NB4 (cell line): ENCODE results near the gene GLYATL3.
A peak's percentile ranks its signal among the peaks of the same experiment; 100 is the strongest.

Experiments used
- DNase-seq: peaks from one replicate; pipeline ENCODE4 v3.0.0; 2010; ENCODE audit warnings: low read depth
- H3K4me3 ChIP-seq: one replicate; pipeline ENCODE4 v1.5.1; 2011; ENCODE audit warnings: mild to moderate bottlenecking, low read depth, low read length, moderate library complexity
- MYC ChIP-seq: IDR thresholded peaks from 2 replicates; pipeline ENCODE4 v1.6.1; 2011; ENCODE audit warnings: low read depth, low read length
- POLR2A ChIP-seq: IDR thresholded peaks from 2 replicates; pipeline ENCODE4 v1.6.1; 2011; ENCODE audit warnings: mild to moderate bottlenecking; ENCODE audit not compliant: insufficient read length; ENCODE audit errors: extremely low read depth
- TF ChIP-seq, protein P1 (sequence below): IDR thresholded peaks from one replicate; pipeline ENCODE4 v1.5.1; 2012; ENCODE audit warnings: low read depth, low read length
- TF ChIP-seq, protein P2 (sequence below): IDR thresholded peaks from 2 replicates; pipeline ENCODE4 v1.6.1; 2011; ENCODE audit warnings: low read depth, low read length

Gene GLYATL3

DNA sequence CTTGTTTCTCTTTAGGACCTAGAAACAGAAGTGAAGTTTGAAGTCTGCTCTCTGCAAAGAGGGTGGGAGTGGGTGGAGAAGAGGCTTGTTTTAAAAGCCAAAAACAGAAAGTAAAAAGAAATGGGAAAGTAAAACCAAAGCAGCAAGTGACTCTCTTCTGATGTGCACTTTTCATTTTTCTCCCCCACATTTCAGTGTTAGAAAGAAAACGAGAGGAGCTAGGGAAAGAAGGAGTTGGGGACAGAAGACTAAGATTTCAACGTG lies 52.1 kb downstream of the GLYATL3 start:
- H3K4me3 ChIP-seq, result no peak overlapping the region
- DNase-seq, result no peak
- no peak for TF ChIP-seq MYC
- no peak for TF ChIP-seq POLR2A
- TF ChIP-seq, protein P1, sequence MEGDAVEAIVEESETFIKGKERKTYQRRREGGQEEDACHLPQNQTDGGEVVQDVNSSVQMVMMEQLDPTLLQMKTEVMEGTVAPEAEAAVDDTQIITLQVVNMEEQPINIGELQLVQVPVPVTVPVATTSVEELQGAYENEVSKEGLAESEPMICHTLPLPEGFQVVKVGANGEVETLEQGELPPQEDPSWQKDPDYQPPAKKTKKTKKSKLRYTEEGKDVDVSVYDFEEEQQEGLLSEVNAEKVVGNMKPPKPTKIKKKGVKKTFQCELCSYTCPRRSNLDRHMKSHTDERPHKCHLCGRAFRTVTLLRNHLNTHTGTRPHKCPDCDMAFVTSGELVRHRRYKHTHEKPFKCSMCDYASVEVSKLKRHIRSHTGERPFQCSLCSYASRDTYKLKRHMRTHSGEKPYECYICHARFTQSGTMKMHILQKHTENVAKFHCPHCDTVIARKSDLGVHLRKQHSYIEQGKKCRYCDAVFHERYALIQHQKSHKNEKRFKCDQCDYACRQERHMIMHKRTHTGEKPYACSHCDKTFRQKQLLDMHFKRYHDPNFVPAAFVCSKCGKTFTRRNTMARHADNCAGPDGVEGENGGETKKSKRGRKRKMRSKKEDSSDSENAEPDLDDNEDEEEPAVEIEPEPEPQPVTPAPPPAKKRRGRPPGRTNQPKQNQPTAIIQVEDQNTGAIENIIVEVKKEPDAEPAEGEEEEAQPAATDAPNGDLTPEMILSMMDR, result no peak
- TF ChIP-seq, protein P2, sequence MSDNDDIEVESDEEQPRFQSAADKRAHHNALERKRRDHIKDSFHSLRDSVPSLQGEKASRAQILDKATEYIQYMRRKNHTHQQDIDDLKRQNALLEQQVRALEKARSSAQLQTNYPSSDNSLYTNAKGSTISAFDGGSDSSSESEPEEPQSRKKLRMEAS, result no peak

DNA sequence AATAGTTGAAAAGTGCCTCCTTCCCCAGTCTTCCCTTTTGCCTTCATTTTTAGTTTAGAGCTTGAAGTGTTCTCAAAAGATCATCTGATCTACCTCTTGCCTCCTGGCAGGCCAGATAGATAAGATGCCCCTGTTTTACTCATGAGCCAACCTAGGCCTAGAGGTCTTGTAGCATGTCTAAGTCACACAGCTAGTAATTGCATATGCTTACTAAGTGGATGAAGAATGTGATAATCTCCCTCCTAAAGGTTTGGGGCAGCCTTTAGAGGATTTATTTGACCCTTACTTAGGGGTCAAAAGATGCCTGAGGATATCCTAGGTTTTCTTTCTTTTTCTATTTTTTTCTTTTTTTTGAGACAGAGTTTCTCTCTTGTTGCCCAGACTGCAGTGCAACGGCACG lies 52.9 kb downstream of the GLYATL3 start:
- DNase-seq, result no peak
- no peak overlapping the region for H3K4me3 ChIP-seq
- TF ChIP-seq, protein P1, result no peak
- TF ChIP-seq POLR2A (no peak), MYC (no peak)
- TF ChIP-seq, protein P2, result no peak

DNA sequence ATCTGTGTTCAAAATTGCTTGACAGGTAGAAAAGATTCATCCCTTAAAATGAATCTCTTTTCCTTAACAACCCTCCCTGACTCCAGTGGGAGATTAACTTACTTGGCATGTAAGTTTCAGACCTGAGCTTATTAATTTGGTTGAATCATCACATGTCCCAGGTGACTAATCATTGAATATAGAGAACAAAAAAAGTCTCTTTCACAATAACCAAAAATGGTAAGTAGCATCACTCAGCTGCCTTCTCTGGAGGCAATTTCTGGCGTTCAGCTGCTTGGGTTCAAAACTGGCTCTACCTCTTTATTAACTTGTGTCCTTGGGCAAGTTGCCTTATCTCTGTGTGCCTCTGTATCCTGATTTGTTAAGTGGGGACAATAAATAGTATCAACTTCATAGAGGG lies 53.7 kb downstream of the GLYATL3 start:
- no peak overlapping the region for H3K4me3 ChIP-seq
- DNase-seq, result no peak
- TF ChIP-seq POLR2A (no peak), MYC (no peak)
- TF ChIP-seq, protein P2, result no peak
- TF ChIP-seq, protein P1, result no peak

DNA sequence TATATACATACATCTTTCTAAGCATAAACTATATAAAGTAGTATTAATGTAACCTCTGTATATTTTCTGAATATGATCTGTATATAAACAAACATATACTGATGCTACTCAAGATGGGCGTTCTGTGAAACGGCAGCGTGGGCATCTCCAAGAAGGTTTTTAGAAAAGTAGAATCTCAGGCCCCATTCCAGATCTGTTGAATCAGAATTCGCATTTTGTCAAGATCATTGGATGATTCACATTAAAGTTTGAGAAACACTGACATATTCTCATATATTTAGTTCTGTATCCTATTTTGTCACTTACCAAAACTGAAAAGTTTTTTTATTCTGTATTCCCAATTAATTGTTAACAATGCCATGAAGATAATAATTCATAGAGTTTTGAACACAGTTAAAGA lies 56.2 kb downstream of the GLYATL3 start:
- no peak overlapping the region for H3K4me3 ChIP-seq
- TF ChIP-seq POLR2A (no peak), MYC (no peak)
- TF ChIP-seq, protein P1, result no peak
- TF ChIP-seq, protein P2, result no peak
- no peak for DNase-seq

DNA sequence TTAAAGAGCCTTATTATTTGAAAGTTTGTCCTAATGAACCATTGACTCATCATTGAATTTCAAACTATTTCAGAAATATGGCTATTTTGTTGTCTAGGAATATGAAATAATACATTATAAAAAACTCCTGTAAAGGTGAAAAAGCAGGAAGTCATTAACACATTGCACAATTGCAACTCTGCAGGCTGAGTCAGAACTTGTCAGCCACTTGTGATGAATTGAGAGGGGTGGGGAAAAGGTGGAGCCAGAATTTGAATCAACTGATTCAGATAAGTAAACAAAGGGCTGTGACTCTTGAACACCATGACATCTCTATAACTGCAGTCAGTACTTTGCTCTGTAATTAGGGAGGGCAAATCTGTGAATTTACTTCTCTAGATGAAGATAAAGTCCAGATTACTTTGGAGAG lies 56.7 kb downstream of the GLYATL3 start:
- no peak overlapping the region for H3K4me3 ChIP-seq
- DNase-seq, result peak; percentile 56
- TF ChIP-seq, protein P2, result no peak
- TF ChIP-seq, protein P1, result no peak
- TF ChIP-seq POLR2A, result no peak
- TF ChIP-seq MYC, result 0 out of 2 replicates have a peak, but pooled peaks have one; percentile 25

DNA sequence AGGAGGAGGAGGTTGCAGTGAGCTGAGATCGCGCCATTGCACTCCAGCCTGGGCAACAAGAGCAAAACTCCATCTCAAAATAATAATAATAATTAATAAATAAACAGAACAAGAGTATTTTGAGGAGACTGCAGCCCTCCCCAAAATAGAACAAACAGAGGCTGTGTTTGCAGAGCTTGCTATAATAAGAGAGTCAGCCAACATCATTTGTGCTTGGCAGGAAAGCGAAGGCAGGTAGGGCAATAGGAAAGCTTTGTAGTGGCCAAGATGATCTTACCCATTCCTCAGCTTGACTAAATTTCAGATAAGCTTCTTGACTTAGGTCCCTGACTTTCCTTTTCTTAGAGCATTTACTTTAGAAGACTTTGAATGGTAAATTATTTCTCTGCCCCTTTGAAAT lies 57.5 kb downstream of the GLYATL3 start:
- H3K4me3 ChIP-seq, result no peak overlapping the region

More for the DNA sequence above, 57.5 kb downstream of the GLYATL3 start:
- TF ChIP-seq, protein P1, result no peak
- TF ChIP-seq MYC (no peak), POLR2A (no peak)
- TF ChIP-seq, protein P2, result no peak
- DNase-seq, result no peak
